Adipocyte (in vitro differentiated cells): ENCODE data around the gene FANK1.

Source experiments
- DNase-seq: peaks from one replicate; pipeline ENCODE4 v3.0.0-alpha.2; 2015; ENCODE audit warnings: low read depth
- H3K27me3 ChIP-seq: replicated peaks from 2 replicates; pipeline ENCODE4 v1.7.0; 2013; ENCODE audit warnings: mild to moderate bottlenecking, low read length, moderate library complexity; ENCODE audit not compliant: control insufficient read depth, insufficient read depth
- H3K36me3 ChIP-seq: 2 replicates; pipeline ENCODE4 v1.7.0; 2013; ENCODE audit warnings: low read length, mild to moderate bottlenecking, moderate library complexity; ENCODE audit not compliant: control insufficient read depth, insufficient read depth, severe bottlenecking
- H3K4me1 ChIP-seq: 2 replicates; pipeline ENCODE4 v1.7.0; 2013; ENCODE audit warnings: mild to moderate bottlenecking, low read length, moderate library complexity; ENCODE audit not compliant: control insufficient read depth, insufficient read depth
- H3K4me3 ChIP-seq: 2 replicates; pipeline ENCODE4 v1.7.0; 2013; ENCODE audit warnings: mild to moderate bottlenecking, low read length, moderate library complexity
- H3K9ac ChIP-seq: 2 replicates; pipeline ENCODE4 v1.7.0; 2013; ENCODE audit warnings: mild to moderate bottlenecking, low read length, moderate library complexity
- H3K9me3 ChIP-seq: 2 replicates; pipeline ENCODE4 v1.7.0; 2013; ENCODE audit warnings: mild to moderate bottlenecking, low read length, moderate library complexity; ENCODE audit not compliant: control insufficient read depth

FANK1 gene

GRCh38 chr10:125980521-125981035, 84.2 kb downstream of the FANK1 start:
- Histone ChIP-seq H3K9ac (no peak overlapping the region), H3K36me3 (no peaks in the 10 kb centered on the region), H3K4me3 (no peak overlapping the region), H3K9me3 (no peaks in the 10 kb centered on the region), H3K4me1 (peaks cover 16% of the 10 kb centered on the region), H3K27me3 (no peaks in the 10 kb centered on the region)
- DNase-seq: no peak

GRCh38 chr10:125982260-125982948, 86.0 kb downstream of the FANK1 start:
- Histone ChIP-seq H3K9me3 (no peaks in the 10 kb centered on the region), H3K36me3 (no peaks in the 10 kb centered on the region), H3K9ac (peak overlapping the region; percentile 28), H3K27me3 (no peaks in the 10 kb centered on the region), H3K4me1 (peaks cover 16% of the 10 kb centered on the region), H3K4me3 (no peak overlapping the region)
- DNase-seq: peak; percentile 91

DNA sequence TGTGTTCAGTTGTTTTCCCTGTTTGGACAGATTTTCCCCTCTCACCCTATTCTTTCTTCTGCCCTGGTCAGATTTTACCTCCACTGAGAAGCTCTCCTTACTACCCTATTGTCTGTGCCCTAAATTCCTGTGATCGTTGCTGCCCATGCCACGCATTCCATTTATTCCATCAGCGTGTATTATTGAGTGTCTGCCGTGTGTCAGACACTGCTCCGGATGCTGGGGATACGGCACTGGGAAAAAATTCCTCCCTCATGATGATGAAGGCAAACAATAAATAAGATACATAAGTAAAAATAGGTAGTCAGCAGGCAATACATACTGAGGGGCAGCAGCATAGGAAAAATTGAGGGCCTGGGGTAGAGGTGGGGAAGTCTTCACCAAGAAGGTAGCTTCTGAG, 86.8 kb downstream of the FANK1 start:
- peaks cover 16% of the 10 kb centered on the region for H3K4me1 ChIP-seq
- no peaks in the 10 kb centered on the region for H3K27me3 ChIP-seq

DNA sequence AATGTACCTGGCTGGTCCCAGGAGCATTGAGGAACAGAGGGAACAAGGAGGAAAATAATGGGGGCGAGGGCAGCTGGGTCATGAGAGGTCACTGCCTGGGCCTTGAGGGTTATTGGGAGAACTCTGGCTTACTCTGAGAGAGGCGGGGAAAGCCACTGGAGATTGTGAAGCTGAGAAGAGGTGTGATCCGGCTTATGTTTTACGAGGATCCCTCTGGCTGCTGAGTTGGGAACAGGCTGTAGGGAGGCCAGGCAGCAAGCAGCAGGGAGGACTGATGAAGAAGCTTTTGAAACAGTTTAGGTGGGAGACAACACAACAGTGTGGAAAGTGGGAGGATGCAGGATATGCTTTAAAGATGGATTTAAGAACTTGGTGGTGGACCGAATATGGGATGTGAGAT, 87.3 kb downstream of the FANK1 start:
- no peaks in the 10 kb centered on the region for H3K9me3 ChIP-seq
- H3K36me3 ChIP-seq: no peaks in the 10 kb centered on the region
- no peaks in the 10 kb centered on the region for H3K27me3 ChIP-seq
- H3K4me1 ChIP-seq: peaks cover 20% of the 10 kb centered on the region
- no peak overlapping the region for H3K9ac ChIP-seq
- no peak for DNase-seq
- H3K4me3 ChIP-seq: no peak overlapping the region

More for the DNA sequence above, 86.8 kb downstream of the FANK1 start:
- Histone ChIP-seq H3K36me3 (no peaks in the 10 kb centered on the region), H3K4me3 (no peak overlapping the region), H3K9ac (no peak overlapping the region), H3K9me3 (no peaks in the 10 kb centered on the region)
- DNase-seq: peak; percentile 9

GRCh38 chr10:125984346-125984745, 88.0 kb downstream of the FANK1 start:
- peak; percentile 8 for DNase-seq
- Histone ChIP-seq H3K4me3 (no peak overlapping the region), H3K4me1 (peaks cover 23% of the 10 kb centered on the region), H3K36me3 (no peaks in the 10 kb centered on the region), H3K9ac (no peak overlapping the region), H3K9me3 (no peaks in the 10 kb centered on the region), H3K27me3 (no peaks in the 10 kb centered on the region)

DNA sequence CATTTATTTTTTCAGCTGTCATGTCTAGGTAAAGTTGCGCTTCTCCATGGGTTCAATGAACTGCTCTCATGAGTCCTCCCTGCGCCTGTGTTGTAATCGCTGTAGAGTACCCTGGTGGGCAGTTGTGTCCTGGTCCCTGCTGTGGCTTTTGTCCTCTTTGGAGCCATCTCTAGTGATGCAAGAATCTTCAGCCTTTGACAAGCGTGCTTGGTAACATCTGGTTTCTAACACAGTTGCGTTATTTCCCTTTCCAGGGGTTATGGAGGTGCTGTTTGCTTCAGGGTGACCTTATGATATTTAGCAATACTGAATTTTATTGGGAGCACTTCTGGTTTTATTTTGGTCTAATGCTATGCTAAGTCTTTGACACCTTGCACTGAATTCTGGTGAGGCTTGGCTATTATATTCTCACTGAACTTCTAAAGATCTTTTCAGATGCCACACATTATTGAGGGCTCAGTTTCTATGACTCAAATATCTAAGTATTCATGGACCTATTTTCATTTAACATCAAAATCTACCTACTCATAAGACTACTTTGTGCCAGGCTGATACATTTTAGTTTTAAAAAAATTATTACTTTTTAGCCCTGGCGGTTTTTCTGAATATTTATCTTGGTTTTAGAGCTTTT, 88.6 kb downstream of the FANK1 start:
- Histone ChIP-seq H3K4me3 (no peak overlapping the region), H3K4me1 (peaks cover 23% of the 10 kb centered on the region)
- DNase-seq: peak; percentile 1

DNA sequence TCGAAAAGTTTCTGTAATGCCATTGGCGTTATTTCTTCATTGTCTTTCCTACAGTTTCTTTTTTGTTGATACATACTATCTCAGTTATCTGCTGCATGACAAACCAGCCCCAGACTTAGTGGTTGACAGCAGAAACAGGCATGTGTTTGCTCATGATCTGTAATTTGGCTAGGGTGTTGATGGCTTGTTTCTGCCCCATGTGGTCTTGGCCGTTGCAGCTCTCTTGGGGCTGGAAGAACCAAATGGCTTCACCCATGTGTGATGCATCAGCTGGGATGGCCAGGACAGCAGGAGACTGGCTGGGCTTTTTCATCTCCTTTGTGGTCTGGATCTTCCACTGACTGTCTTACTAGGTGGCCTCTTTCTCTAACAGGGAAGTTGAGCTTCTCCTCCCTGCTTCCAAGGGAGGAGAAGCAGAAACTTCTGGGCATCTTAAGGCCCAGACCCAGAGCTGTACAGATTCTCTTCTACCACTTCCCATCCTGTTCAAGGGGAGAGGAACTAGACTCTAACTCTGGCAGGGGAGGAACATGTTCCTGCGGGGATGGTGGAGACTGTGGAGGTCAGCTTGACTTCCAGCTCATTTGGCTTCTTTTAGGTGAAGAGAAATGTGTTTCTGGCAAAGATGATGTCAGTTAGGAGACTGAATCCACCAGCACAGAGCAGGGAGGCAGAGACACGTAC, 89.3 kb downstream of the FANK1 start:
- Histone ChIP-seq H3K9me3 (no peaks in the 10 kb centered on the region), H3K4me3 (no peak overlapping the region), H3K9ac (no peak overlapping the region), H3K27me3 (no peaks in the 10 kb centered on the region), H3K4me1 (peaks cover 23% of the 10 kb centered on the region), H3K36me3 (no peaks in the 10 kb centered on the region)
- DNase-seq: no peak

More for the DNA sequence above, 88.6 kb downstream of the FANK1 start:
- Histone ChIP-seq H3K36me3 (no peaks in the 10 kb centered on the region), H3K27me3 (no peaks in the 10 kb centered on the region), H3K9me3 (no peaks in the 10 kb centered on the region), H3K9ac (no peak overlapping the region)

GRCh38 chr10:125989791-125990190, 93.4 kb downstream of the FANK1 start:
- no peaks in the 10 kb centered on the region for H3K27me3 ChIP-seq
- H3K9ac ChIP-seq: no peak overlapping the region
- peaks cover 24% of the 10 kb centered on the region for H3K4me1 ChIP-seq
- H3K9me3 ChIP-seq: no peaks in the 10 kb centered on the region
- H3K4me3 ChIP-seq: no peak overlapping the region
- no peak for DNase-seq
- no peaks in the 10 kb centered on the region for H3K36me3 ChIP-seq

DNA sequence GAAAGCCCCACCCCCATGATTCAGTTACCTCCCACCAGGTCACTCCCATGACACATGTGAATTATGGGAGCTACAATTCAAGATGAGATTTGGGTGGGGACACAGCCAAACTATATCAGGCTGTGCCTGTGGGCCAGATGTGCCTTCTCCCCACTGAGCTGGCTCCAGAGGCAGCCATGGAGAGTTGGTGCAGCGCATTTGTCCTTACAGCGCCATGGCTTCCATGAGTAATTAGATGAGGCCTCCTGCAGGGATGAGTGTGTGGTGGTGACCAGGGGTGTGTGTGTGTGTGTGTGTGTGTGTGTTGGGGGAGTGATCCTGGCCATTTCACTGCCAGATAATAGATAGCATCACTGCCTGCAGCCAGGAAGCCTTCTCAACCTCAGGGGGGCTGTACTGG, 94.6 kb downstream of the FANK1 start:
- no peak overlapping the region for H3K9ac ChIP-seq
- no peaks in the 10 kb centered on the region for H3K36me3 ChIP-seq
- no peak overlapping the region for H3K4me3 ChIP-seq
- peaks cover 27% of the 10 kb centered on the region for H3K4me1 ChIP-seq
- H3K9me3 ChIP-seq: no peaks in the 10 kb centered on the region
- no peaks in the 10 kb centered on the region for H3K27me3 ChIP-seq
- DNase-seq: no peak

- Histone ChIP-seq H3K27me3 (no peaks in the 10 kb centered on the region), H3K4me3 (no peak overlapping the region), H3K4me1 (peaks cover 27% of the 10 kb centered on the region), H3K9ac (no peak overlapping the region), H3K36me3 (no peaks in the 10 kb centered on the region), H3K9me3 (no peaks in the 10 kb centered on the region)
- no peak for DNase-seq
Measured at GRCh38 chr10:125991392-125991791, 95.0 kb downstream of the FANK1 start.

DNA sequence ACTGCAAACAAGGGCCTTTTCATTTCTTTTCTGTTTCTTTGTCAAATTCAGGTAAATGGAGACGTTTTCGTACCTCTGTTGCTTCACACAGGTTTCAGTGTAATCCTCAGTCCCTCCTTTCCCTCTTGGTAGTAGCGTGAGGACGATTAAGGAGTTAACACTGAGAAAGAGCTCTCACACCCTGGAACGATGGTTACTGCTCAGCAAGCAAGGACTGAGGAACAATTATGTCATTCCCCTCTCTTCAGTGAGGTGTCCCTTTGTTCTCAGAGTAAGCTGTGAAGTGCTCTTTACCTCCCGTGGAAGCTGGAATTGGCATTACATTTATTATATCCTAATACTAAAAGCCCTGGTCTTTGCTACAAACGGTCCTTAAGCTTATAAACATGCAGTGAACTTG, 95.9 kb downstream of the FANK1 start:
- Histone ChIP-seq H3K9ac (no peak overlapping the region), H3K9me3 (no peaks in the 10 kb centered on the region), H3K36me3 (no peaks in the 10 kb centered on the region), H3K4me1 (peaks cover 27% of the 10 kb centered on the region), H3K27me3 (no peaks in the 10 kb centered on the region), H3K4me3 (no peak overlapping the region)
- DNase-seq: no peak
